ENCODE measurements around the gene AGAP3. TPM values are rescaled to one million over a fixed set of nuclear protein-coding genes. Genes with fewer than 3 reads are reported as not detected.

AGAP3 gene
- total RNA-seq, 1 experiment from 2014 or later, result 70.2 TPM

DNA sequence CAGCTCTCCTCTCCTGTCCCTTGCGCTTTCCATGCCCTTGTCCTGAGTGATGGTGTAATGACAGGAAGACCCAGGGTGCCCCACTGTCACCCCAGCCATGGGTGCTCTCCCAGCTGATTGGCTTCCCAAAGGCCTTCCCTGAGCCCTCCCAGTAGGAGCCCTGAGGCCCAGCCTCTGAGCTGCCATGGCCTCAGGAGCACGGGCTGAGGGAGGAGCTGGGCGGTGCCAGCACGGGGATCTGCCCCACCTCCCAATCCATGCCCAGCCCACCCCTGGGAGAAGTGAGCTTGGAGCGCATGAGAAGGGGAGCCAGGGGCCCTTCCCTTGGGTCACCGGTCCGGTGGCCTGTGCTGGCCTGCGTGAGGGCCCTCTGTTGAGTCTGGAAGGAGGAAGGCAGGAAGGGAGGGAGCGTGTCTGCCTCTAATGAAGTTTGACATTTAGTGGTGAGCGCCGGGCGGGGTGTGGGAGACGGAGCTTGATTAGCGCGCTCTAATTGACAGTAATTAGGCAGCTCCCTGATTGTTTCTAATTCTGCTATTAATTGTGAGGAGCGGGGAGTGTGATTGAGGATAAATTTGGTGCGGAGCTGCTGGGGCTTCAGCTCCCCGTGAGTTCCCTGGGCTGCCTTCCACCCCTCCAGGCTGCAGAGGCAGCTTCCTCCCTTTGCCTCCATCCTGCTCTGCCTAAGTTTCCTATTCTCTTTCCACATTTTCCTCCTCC is 53.0 kb downstream of the AGAP3 start:
- H3K4me3 Mint-ChIP-seq (ENCODE audit: unreplicated experiment), result no peak overlapping the region
- DNase-seq, result peak in 1 of 2 experiments; percentile 22
- TF ChIP-seq, protein P1, sequence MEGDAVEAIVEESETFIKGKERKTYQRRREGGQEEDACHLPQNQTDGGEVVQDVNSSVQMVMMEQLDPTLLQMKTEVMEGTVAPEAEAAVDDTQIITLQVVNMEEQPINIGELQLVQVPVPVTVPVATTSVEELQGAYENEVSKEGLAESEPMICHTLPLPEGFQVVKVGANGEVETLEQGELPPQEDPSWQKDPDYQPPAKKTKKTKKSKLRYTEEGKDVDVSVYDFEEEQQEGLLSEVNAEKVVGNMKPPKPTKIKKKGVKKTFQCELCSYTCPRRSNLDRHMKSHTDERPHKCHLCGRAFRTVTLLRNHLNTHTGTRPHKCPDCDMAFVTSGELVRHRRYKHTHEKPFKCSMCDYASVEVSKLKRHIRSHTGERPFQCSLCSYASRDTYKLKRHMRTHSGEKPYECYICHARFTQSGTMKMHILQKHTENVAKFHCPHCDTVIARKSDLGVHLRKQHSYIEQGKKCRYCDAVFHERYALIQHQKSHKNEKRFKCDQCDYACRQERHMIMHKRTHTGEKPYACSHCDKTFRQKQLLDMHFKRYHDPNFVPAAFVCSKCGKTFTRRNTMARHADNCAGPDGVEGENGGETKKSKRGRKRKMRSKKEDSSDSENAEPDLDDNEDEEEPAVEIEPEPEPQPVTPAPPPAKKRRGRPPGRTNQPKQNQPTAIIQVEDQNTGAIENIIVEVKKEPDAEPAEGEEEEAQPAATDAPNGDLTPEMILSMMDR (IDR thresholded peaks at IDR 0.05; ENCODE audit: insufficient read depth in 1 of 2, low read depth in 1 of 2, low read length in 1 of 2, severe bottlenecking in 1 of 2, unreplicated experiment in 1 of 2), result no peak
- no peaks in the 10 kb centered on the region for H3K4me1 Mint-ChIP-seq (ENCODE audit: low read depth, unreplicated experiment)
- no peaks in the 10 kb centered on the region for H3K9me3 ChIP-seq
- H3K27me3 Mint-ChIP-seq (ENCODE audit: insufficient read depth, unreplicated experiment), result no peaks in the 10 kb centered on the region
- no peaks in the 10 kb centered on the region for H3K27me3 ChIP-seq (replicated peaks; ENCODE audit: control insufficient read depth, insufficient read depth, low read length)
- BruUV-seq (replicated peaks), result no TSS peak
- H3K36me3 Mint-ChIP-seq (ENCODE audit: insufficient read depth, unreplicated experiment), result peaks cover 31% of the 10 kb centered on the region
- ChIA-PET CTCF (interaction anchor here (1.4 kb wide), 1 partner anchor 15 kb away, joined by 3 read pairs; no protein-coding TSS in a partner anchor), POLR2A (no interaction called here)
- H3K36me3 ChIP-seq (ENCODE audit: control insufficient read depth, insufficient read depth, low read length), result no peaks in the 10 kb centered on the region; the same call in 1 of the 2 replicates
- H3K9me3 Mint-ChIP-seq (ENCODE audit: unreplicated experiment), result no peaks in the 10 kb centered on the region
- no peaks in the 10 kb centered on the region for H3K4me1 ChIP-seq
- no peak overlapping the region for H3K27ac Mint-ChIP-seq (ENCODE audit: unreplicated experiment)
- no peak overlapping the region for H3K4me3 ChIP-seq (ENCODE audit: low read depth, low read length)
- intact Hi-C loops (cut with micrococcal nuclease; ENCODE audit: unreplicated experiment), result no loop called here

DNA sequence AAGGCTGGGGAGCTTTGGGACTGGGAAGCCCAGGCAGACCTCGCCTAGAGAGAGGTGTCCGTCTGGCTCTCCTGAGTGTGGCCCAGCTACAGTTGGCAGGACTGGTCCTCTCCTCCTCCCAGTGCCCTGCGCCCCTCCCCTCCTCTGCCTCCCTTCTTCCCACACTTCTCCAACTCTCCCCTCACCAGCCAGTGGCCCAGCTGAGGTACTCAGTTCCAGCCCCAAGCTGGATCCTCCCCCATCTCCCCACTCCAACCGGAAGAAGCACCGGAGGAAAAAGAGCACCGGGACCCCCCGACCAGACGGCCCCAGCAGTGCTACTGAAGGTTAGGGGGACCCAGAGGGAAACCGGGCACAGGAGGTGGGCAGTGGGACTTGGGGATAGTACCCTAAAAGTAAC is 53.5 kb downstream of the AGAP3 start:
- TF ChIP-seq, protein P1 (IDR thresholded peaks at IDR 0.05; ENCODE audit: insufficient read depth in 1 of 2, low read depth in 1 of 2, low read length in 1 of 2, severe bottlenecking in 1 of 2, unreplicated experiment in 1 of 2), result no peak
- BruUV-seq (replicated peaks), result no TSS peak
- Histone ChIP-seq H3K36me3 (ENCODE audit: control insufficient read depth, insufficient read depth, low read length) (no peaks in the 10 kb centered on the region), H3K4me3 (ENCODE audit: low read depth, low read length) (no peak overlapping the region), H3K9me3 (no peaks in the 10 kb centered on the region), H3K4me1 (no peaks in the 10 kb centered on the region), H3K27me3 (replicated peaks; ENCODE audit: control insufficient read depth, insufficient read depth, low read length) (no peaks in the 10 kb centered on the region)
- peak in 1 of 2 experiments; percentile 9 for DNase-seq
- intact Hi-C loops (cut with micrococcal nuclease; ENCODE audit: unreplicated experiment), result no loop called here
- ChIA-PET CTCF (interaction anchor here (1.4 kb wide), 1 partner anchor 16 kb away, joined by 3 read pairs; no protein-coding TSS in a partner anchor), POLR2A (no interaction called here)
- no peak overlapping the region for H3K4me3 Mint-ChIP-seq (ENCODE audit: unreplicated experiment)
- no peaks in the 10 kb centered on the region for H3K4me1 Mint-ChIP-seq (ENCODE audit: low read depth, unreplicated experiment)
- no peaks in the 10 kb centered on the region for H3K9me3 Mint-ChIP-seq (ENCODE audit: unreplicated experiment)
- H3K27me3 Mint-ChIP-seq (ENCODE audit: insufficient read depth, unreplicated experiment), result no peaks in the 10 kb centered on the region
- H3K36me3 Mint-ChIP-seq (ENCODE audit: insufficient read depth, unreplicated experiment), result peaks cover 31% of the 10 kb centered on the region
- no peak overlapping the region for H3K27ac Mint-ChIP-seq (ENCODE audit: unreplicated experiment)

DNA sequence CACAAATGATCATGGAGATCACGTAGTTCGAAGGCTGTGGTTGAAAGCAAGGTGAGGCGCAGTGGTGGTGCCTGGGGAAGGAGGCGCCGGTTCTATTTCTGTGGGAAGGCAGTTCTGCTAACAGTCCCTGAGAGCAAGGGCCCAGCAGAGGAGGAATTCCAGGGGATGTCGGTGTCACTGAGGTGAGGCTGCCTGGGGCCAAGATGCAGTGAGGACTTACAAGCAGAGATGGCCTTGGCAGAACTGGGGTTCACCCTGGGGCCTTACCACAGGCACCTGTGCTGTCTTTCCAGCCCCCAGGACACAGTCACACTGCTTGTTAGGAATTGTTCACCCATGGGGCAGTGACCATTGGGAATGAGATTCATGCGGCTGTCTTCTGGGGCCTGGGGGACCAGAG is 54.6 kb downstream of the AGAP3 start:
- Histone ChIP-seq H3K4me1 (no peaks in the 10 kb centered on the region), H3K9me3 (no peaks in the 10 kb centered on the region), H3K36me3 (ENCODE audit: control insufficient read depth, insufficient read depth, low read length) (peaks cover 2% of the 10 kb centered on the region; the same call in 1 of the 2 replicates), H3K27me3 (replicated peaks; ENCODE audit: control insufficient read depth, insufficient read depth, low read length) (no peaks in the 10 kb centered on the region), H3K4me3 (ENCODE audit: low read depth, low read length) (no peak overlapping the region)
- TF ChIP-seq, protein P1 (IDR thresholded peaks at IDR 0.05; ENCODE audit: insufficient read depth in 1 of 2, low read depth in 1 of 2, low read length in 1 of 2, severe bottlenecking in 1 of 2, unreplicated experiment in 1 of 2), result no peak
- Mint-ChIP-seq H3K27me3 (ENCODE audit: insufficient read depth, unreplicated experiment) (no peaks in the 10 kb centered on the region), H3K9me3 (ENCODE audit: unreplicated experiment) (no peaks in the 10 kb centered on the region), H3K36me3 (ENCODE audit: insufficient read depth, unreplicated experiment) (peaks cover 31% of the 10 kb centered on the region), H3K4me1 (ENCODE audit: low read depth, unreplicated experiment) (no peaks in the 10 kb centered on the region), H3K27ac (ENCODE audit: unreplicated experiment) (no peak overlapping the region), H3K4me3 (ENCODE audit: unreplicated experiment) (no peak overlapping the region)
- POLR2A ChIA-PET, result no interaction called here
- no peak for DNase-seq
- CTCF ChIA-PET, result interaction anchor here (1.7 kb wide), 1 partner anchor 17 kb away, joined by 6 read pairs; no protein-coding TSS in a partner anchor
- BruUV-seq (replicated peaks), result no TSS peak
- intact Hi-C loops (cut with micrococcal nuclease; ENCODE audit: unreplicated experiment), result no loop called here

Measured in Caco-2 (cell line).